Osteocyte (in vitro differentiated cells): Measurements from ENCODE around the gene KSR2. TPM values are rescaled to one million over a fixed set of nuclear protein-coding genes. Genes with fewer than 3 reads are reported as not detected.

Source experiments
- DNase-seq: peaks from one replicate; pipeline ENCODE4 v3.0.0; 2021; ENCODE audit warnings: mixed read lengths; ENCODE audit not compliant: unreplicated experiment; ENCODE audit errors: extremely low spot score
- H3K27ac Mint-ChIP-seq: one replicate; pipeline ENCODE4 v1.8.0; 2021; ENCODE audit warnings: mild to moderate bottlenecking, mixed read lengths; ENCODE audit not compliant: unreplicated experiment
- H3K27me3 Mint-ChIP-seq: one replicate; pipeline ENCODE4 v1.8.0; 2021; ENCODE audit warnings: mixed read lengths; ENCODE audit not compliant: unreplicated experiment
- H3K36me3 Mint-ChIP-seq: one replicate; pipeline ENCODE4 v1.8.0; 2021; ENCODE audit warnings: mixed read lengths; ENCODE audit not compliant: unreplicated experiment
- H3K4me1 Mint-ChIP-seq: one replicate; pipeline ENCODE4 v1.8.0; 2021; ENCODE audit warnings: mixed read lengths; ENCODE audit not compliant: unreplicated experiment
- H3K4me3 Mint-ChIP-seq: one replicate; pipeline ENCODE4 v1.8.0; 2021; ENCODE audit warnings: mild to moderate bottlenecking, moderate library complexity, mixed read lengths; ENCODE audit not compliant: unreplicated experiment
- H3K9me3 Mint-ChIP-seq: one replicate; pipeline ENCODE4 v1.8.0; 2021; ENCODE audit warnings: mixed read lengths; ENCODE audit not compliant: unreplicated experiment
- total RNA-seq: library from RNA; stranded (reverse); gene quantifications from 2 replicates; pipeline ENCODE4 v1.2.1, GENCODE V29; 2021
- TF ChIP-seq, protein P1 (sequence below): fragments of 200-600 bp; sonication (generic); IDR thresholded peaks from 2 replicates; pipeline ENCODE4 v1.5.0; 2021; ENCODE audit warnings: antibody characterized with exemption, mild to moderate bottlenecking, moderate library complexity

Gene KSR2
- total RNA-seq, 1 donor from 2014 or later: not detected

DNA sequence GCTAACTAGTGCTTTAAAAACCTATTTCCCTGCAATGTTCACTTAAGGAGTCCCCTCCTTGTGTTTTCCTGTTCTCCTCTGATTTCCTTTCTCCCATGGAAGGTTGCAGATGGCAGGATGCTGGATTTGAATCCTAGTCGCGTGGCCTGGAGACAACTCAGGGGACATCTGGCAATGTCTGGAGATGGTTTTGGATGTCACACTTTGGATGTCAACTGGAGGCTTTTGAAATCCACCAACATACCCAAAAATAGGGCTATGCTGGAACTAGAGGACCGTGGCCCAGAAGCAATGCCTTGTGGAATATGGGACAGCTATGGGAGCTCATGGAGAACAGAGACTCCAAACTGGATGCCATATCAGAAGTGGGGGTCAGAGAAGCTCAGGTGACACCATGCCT is 511.6 kb downstream of the KSR2 start:
- H3K27me3 Mint-ChIP-seq: peaks cover 10% of the 10 kb centered on the region
- TF ChIP-seq, protein P1, sequence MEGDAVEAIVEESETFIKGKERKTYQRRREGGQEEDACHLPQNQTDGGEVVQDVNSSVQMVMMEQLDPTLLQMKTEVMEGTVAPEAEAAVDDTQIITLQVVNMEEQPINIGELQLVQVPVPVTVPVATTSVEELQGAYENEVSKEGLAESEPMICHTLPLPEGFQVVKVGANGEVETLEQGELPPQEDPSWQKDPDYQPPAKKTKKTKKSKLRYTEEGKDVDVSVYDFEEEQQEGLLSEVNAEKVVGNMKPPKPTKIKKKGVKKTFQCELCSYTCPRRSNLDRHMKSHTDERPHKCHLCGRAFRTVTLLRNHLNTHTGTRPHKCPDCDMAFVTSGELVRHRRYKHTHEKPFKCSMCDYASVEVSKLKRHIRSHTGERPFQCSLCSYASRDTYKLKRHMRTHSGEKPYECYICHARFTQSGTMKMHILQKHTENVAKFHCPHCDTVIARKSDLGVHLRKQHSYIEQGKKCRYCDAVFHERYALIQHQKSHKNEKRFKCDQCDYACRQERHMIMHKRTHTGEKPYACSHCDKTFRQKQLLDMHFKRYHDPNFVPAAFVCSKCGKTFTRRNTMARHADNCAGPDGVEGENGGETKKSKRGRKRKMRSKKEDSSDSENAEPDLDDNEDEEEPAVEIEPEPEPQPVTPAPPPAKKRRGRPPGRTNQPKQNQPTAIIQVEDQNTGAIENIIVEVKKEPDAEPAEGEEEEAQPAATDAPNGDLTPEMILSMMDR: no peak
- no peak overlapping the region for H3K4me3 Mint-ChIP-seq
- no peak for DNase-seq
- H3K4me1 Mint-ChIP-seq: no peaks in the 10 kb centered on the region
- H3K36me3 Mint-ChIP-seq: no peaks in the 10 kb centered on the region
- H3K27ac Mint-ChIP-seq: no peak overlapping the region
- H3K9me3 Mint-ChIP-seq: peaks cover 7% of the 10 kb centered on the region

DNA sequence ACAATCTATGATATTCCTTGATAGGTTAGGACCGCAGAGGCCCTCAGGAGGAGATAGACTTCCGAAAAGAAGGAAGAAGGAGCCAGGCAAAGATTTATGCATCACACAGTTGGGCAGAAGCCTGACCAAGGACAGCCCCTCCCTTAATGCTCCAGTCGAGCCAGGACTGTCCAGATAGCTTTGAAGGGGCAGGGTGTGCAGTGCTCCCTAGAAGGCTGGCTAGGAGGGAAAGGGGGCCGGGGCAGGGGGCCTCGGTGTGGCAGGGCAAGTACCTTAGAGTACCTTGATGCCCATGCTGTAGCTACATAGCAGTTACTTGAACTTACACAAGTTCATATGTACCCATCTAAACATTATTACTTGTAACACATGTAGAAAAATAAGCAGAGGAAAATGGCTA is 512.7 kb downstream of the KSR2 start:
- Mint-ChIP-seq H3K27ac (no peak overlapping the region), H3K9me3 (peaks cover 3% of the 10 kb centered on the region), H3K36me3 (no peaks in the 10 kb centered on the region), H3K4me3 (no peak overlapping the region), H3K27me3 (peaks cover 10% of the 10 kb centered on the region), H3K4me1 (no peaks in the 10 kb centered on the region)
- TF ChIP-seq, protein P1: no peak
- no peak for DNase-seq

DNA sequence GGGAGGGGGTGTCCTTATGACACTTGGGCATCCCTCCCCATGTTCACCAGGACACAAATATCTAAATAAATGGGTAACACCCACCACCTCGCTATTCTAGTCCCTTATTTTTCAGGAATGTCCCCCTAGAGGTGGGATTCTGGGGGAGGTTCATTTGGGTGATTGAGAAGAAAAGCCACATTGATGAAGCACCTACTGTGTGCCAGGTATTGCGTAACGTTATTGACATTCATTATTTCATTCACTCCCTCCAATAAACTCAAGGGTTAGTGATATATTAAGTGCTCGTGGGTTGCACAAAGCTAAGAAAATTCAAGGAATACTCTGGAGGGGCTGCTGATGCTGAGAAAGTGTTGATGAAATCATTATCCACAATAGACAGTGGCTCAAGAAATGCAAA is 514.8 kb downstream of the KSR2 start:
- no peak overlapping the region for H3K27ac Mint-ChIP-seq
- no peak for DNase-seq
- TF ChIP-seq, protein P1: no peak
- H3K27me3 Mint-ChIP-seq: peaks cover 10% of the 10 kb centered on the region
- H3K36me3 Mint-ChIP-seq: no peaks in the 10 kb centered on the region
- no peak overlapping the region for H3K4me3 Mint-ChIP-seq
- H3K9me3 Mint-ChIP-seq: peaks cover 3% of the 10 kb centered on the region
- no peaks in the 10 kb centered on the region for H3K4me1 Mint-ChIP-seq

DNA sequence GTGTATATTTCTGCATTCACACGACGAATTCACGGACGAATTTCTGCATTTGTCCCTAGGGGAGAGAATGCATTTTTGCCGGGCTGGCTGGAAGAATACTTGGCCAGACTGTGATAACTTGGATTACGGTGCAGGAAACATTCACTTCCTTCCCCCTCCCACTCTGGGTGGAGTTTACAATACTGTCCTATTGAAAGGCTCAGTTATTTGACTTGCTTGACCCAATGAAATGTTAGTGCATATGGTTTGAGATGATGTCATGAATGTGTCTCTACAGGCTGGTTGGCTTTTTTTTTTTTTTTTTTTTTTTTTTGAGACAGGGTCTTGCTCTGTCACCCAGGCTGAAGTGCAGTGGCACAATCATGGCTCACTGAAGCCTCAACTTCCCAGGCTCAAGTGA is 516.7 kb downstream of the KSR2 start:
- H3K4me1 Mint-ChIP-seq: peaks cover 1% of the 10 kb centered on the region
- no peaks in the 10 kb centered on the region for H3K36me3 Mint-ChIP-seq
- H3K4me3 Mint-ChIP-seq: no peak overlapping the region
- H3K27ac Mint-ChIP-seq: no peak overlapping the region
- TF ChIP-seq, protein P1: no peak
- peaks cover 10% of the 10 kb centered on the region for H3K27me3 Mint-ChIP-seq
- DNase-seq: no peak
- H3K9me3 Mint-ChIP-seq: peaks cover 3% of the 10 kb centered on the region

DNA sequence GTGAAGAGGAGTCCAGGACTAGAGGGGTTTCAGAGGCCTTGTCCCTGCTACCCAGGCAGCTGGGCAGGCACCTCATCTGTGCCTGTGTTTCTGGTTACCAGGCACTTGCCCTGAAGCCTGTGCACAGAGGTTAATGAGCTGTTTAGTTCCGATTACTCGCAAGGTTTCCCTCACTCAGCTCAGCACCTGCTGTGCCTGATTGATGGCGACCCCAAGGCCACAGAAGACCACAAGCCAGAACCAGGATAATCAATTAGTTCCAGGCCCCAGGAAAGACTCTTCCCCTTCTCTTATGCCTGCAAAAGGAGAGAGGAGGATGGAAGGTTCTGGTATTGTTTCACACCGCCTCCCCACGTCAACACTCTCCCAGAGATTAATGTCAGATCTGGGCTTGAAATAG is 518.6 kb downstream of the KSR2 start:
- Mint-ChIP-seq H3K27ac (no peak overlapping the region), H3K4me3 (no peak overlapping the region), H3K4me1 (peaks cover 1% of the 10 kb centered on the region), H3K36me3 (no peaks in the 10 kb centered on the region), H3K9me3 (peaks cover under 1% of the 10 kb centered on the region), H3K27me3 (peaks cover 3% of the 10 kb centered on the region)
- TF ChIP-seq, protein P1: no peak
- no peak for DNase-seq
